Measurements from ENCODE around the gene NSD2.

Gene NSD2

DNA sequence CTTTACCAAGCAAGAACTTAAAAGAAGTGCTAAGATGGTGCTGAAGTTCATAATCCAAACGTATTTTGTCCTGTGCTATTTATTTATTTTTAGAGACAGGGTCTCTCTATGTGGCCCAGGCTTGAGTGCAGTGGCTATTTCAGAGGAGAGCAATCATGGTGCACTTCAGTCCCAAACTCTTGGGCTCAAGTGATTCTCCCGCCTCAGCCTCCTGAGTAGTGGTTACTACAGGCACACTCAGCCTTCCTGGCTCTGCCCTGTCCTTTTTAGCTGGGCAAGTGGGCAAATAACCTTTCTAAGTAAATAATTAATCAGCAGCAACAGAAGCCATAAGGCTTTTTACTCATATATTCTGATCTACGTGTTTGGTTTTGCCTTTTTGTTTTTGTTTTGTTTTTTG lies 2.6 kb downstream of the NSD2 start:
- no peak for TF ChIP-seq JUND (IDR thresholded peaks at IDR 0.05; ENCODE audit: low read depth)
- in situ Hi-C loops (cut with HindIII; ENCODE audit: low pct_unique_long_range_greater_than_20kb, low sequenced_read_pairs) = no loop called here
- no peak for DNase-seq (ENCODE audit: low read depth in 1 of 2, low spot score in 1 of 2)

GRCh38 chr4:1874201-1874600 lies 3.0 kb downstream of the NSD2 start:
- no peak for DNase-seq (ENCODE audit: low read depth in 1 of 2, low spot score in 1 of 2)
- in situ Hi-C loops (cut with HindIII; ENCODE audit: low pct_unique_long_range_greater_than_20kb, low sequenced_read_pairs) = no loop called here
- no peak for TF ChIP-seq JUND (IDR thresholded peaks at IDR 0.05; ENCODE audit: low read depth)

GRCh38 chr4:1879485-1879884 lies 8.3 kb downstream of the NSD2 start:
- no peak for DNase-seq (ENCODE audit: low read depth in 1 of 2, low spot score in 1 of 2)
- no peak for TF ChIP-seq JUND (IDR thresholded peaks at IDR 0.05; ENCODE audit: low read depth)
- in situ Hi-C loops (cut with HindIII; ENCODE audit: low pct_unique_long_range_greater_than_20kb, low sequenced_read_pairs) = no loop called here

DNA sequence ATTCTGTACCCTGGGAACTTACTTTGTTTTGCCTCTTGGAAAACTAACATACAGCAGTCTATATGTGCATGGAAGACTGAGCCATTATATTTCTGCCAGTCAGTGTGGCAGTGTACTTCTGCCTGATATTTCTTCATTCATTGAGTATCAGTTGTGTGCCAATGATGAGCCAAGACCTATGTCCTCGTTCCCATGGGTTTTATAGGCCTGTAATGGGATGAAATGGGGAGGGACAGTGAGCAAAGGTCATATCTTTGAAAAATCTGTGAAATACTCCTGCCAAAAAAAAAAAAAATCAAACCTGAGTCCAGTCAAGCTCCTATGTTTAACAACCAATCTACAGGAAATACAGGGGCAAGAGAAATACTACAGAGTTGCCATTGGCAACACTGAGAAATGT lies 9.1 kb downstream of the NSD2 start:
- no peak for TF ChIP-seq JUND (IDR thresholded peaks at IDR 0.05; ENCODE audit: low read depth)
- no peak for DNase-seq (ENCODE audit: low read depth in 1 of 2, low spot score in 1 of 2)
- in situ Hi-C loops (cut with HindIII; ENCODE audit: low pct_unique_long_range_greater_than_20kb, low sequenced_read_pairs) = no loop called here

- TF ChIP-seq JUND (IDR thresholded peaks at IDR 0.05; ENCODE audit: low read depth) = no peak
- in situ Hi-C loops (cut with HindIII; ENCODE audit: low pct_unique_long_range_greater_than_20kb, low sequenced_read_pairs) = no loop called here
- DNase-seq (ENCODE audit: low read depth in 1 of 2, low spot score in 1 of 2) = no peak
Measured at GRCh38 chr4:1882850-1883271, 11.7 kb downstream of the NSD2 start.

DNA sequence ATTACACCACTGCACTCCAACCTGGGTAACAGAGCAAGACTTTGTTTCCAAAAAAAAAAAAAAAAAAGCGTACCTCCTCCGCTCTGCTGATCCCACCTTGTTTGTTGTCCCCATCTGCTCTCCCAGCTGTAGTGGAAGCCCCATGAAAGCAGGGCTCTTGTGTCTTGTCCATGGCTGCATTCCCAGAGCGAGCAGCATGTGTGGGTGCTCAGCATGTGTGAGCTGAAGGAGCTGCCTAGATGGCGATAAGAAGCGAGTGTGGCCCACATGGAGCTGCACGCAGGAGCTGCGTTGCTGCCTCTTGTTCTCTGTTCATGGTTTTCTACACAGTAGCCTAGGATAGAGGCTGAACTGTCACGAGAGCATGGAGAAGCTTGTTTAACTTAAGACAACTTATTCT lies 12.4 kb downstream of the NSD2 start:
- in situ Hi-C loops (cut with HindIII; ENCODE audit: low pct_unique_long_range_greater_than_20kb, low sequenced_read_pairs) = no loop called here
- no peak for TF ChIP-seq JUND (IDR thresholded peaks at IDR 0.05; ENCODE audit: low read depth)
- DNase-seq (ENCODE audit: low read depth in 1 of 2, low spot score in 1 of 2) = no peak

DNA sequence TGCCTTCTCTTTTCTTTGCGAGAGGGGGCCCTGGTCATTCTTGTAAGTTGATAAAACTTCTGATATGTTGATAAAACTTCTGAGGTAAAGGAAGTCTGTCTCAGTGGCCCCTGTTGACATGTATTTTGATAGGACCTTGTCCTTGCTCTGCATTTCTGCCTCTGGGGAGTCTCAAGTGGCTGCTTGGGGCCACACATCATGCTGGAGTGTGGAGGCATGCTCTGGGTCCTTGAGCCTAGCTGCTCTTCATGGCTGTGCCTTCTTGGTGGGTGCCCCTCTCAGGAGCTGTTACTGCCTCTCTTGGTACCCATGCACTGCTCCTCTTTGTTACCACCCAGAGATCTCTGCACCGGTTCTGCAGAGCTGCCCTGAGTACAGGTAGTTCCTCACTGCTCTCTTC lies 14.2 kb downstream of the NSD2 start:
- TF ChIP-seq JUND (IDR thresholded peaks at IDR 0.05; ENCODE audit: low read depth) = no peak
- no peak for DNase-seq (ENCODE audit: low read depth in 1 of 2, low spot score in 1 of 2)
- in situ Hi-C loops (cut with HindIII; ENCODE audit: low pct_unique_long_range_greater_than_20kb, low sequenced_read_pairs) = no loop called here

- no peak for DNase-seq (ENCODE audit: low read depth in 1 of 2, low spot score in 1 of 2)
- in situ Hi-C loops (cut with HindIII; ENCODE audit: low pct_unique_long_range_greater_than_20kb, low sequenced_read_pairs) = no loop called here
- no peak for TF ChIP-seq JUND (IDR thresholded peaks at IDR 0.05; ENCODE audit: low read depth)
Measured at GRCh38 chr4:1887052-1887451, 15.9 kb downstream of the NSD2 start.

DNA sequence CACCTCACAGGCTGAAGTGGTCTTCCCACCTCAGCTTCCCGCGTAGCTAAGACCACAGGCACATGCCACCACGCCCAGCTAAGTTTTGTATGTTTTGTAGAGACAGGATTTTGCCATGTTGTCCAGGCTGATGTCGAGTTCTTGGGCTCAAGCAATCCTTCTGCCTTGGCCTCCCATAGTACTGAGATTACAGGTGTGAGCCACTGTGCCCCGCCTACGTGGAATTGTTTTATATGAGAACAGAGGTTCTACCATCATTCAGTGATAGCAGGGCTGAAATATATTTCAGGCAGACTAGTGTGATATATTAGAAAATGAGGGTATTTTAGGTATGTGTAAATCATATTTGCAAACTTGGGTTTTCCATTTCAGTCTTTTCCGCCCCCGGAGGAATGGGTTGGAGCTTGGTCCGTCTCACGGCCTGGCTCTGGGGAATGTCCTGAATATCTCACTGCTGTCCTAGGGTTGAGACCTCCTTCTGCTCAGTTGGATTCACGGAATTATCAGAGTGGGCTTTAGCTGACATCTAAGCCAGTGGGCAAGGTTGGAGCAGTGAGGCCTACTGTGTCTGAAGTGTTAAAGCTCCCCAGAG lies 19.9 kb downstream of the NSD2 start:
- no peak for TF ChIP-seq JUND (IDR thresholded peaks at IDR 0.05; ENCODE audit: low read depth)
- in situ Hi-C loops (cut with HindIII; ENCODE audit: low pct_unique_long_range_greater_than_20kb, low sequenced_read_pairs) = no loop called here
- no peak for DNase-seq (ENCODE audit: low read depth in 1 of 2, low spot score in 1 of 2)

DNA sequence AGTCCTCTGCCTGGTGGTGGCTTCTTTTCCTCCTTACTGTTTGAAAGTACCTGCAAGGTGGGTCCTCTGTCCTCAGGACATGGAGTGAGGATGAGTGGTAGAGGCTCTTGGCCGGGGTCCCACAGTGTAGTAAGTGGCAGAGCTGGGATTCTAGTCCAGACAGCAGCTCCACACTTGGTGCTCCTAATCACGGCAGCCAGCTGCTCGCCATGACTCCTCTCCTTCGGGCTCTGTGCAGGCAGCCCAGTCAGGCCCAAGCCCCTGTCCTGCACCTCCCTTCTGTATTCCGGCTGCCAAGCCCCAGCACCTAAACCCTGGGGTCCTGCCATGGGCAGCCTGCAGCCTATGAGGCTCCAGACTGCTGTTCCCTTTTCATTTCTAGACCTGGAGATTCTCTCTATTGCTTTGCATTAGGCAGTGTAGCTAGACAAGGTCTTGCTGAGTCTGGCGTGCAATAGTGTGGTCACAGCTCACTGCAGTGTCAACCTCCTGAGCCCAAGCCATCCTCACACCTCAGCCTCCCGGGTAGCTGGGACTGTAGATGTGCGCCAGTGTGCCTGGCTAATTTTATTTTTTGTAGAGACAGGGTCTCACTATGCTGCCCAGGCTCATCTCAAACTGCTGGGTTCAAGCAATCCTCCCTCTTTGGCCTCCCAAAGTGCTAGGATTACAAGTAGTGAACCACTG lies 24.9 kb downstream of the NSD2 start:
- in situ Hi-C loops (cut with HindIII; ENCODE audit: low pct_unique_long_range_greater_than_20kb, low sequenced_read_pairs) = no loop called here
- no peak for TF ChIP-seq JUND (IDR thresholded peaks at IDR 0.05; ENCODE audit: low read depth)
- DNase-seq (ENCODE audit: low read depth in 1 of 2, low spot score in 1 of 2) = no peak

GRCh38 chr4:1896658-1896991 lies 25.4 kb downstream of the NSD2 start:
- in situ Hi-C loops (cut with HindIII; ENCODE audit: low pct_unique_long_range_greater_than_20kb, low sequenced_read_pairs) = no loop called here
- no peak for TF ChIP-seq JUND (IDR thresholded peaks at IDR 0.05; ENCODE audit: low read depth)
- no peak for DNase-seq (ENCODE audit: low read depth in 1 of 2, low spot score in 1 of 2)

- TF ChIP-seq JUND (IDR thresholded peaks at IDR 0.05; ENCODE audit: low read depth) = no peak
- in situ Hi-C loops (cut with HindIII; ENCODE audit: low pct_unique_long_range_greater_than_20kb, low sequenced_read_pairs) = no loop called here
- no peak for DNase-seq (ENCODE audit: low read depth in 1 of 2, low spot score in 1 of 2)
Measured at GRCh38 chr4:1898007-1898406, 26.8 kb downstream of the NSD2 start.

- no peak for TF ChIP-seq JUND (IDR thresholded peaks at IDR 0.05; ENCODE audit: low read depth)
- DNase-seq (ENCODE audit: low read depth in 1 of 2, low spot score in 1 of 2) = no peak
- in situ Hi-C loops (cut with HindIII; ENCODE audit: low pct_unique_long_range_greater_than_20kb, low sequenced_read_pairs) = no loop called here
Measured at GRCh38 chr4:1898681-1899080, 27.5 kb downstream of the NSD2 start.
